Gastroesophageal sphincter (tissue), 4 donors: ENCODE results near the gene RBM28. TPM values are rescaled to one million over a fixed set of nuclear protein-coding genes. Genes with fewer than 3 reads are reported as not detected.

Experiments used
- ATAC-seq: fragments of 150-250 bp; one replicate; pipeline ENCODE4 v1.9.1; 2016; ENCODE audit warnings: mild to moderate bottlenecking, moderate library complexity
- H3K27ac ChIP-seq, 4 donors: fragments of 200-600 bp; sonication (generic) in 3 of 4; 1 replicate in 3 of 4; 2 replicates in 1 of 4; pipeline ENCODE4 v1.5.1; 2016 to 2019
- H3K27me3 ChIP-seq: fragments of 200-600 bp; sonication (generic); one replicate; pipeline ENCODE4 v1.5.1; 2019
- H3K36me3 ChIP-seq, 2 donors: fragments of 200-600 bp; sonication (generic); one replicate each; pipeline ENCODE4 v1.5.1; 2019; ENCODE audit warnings: control low read depth in 1 of 2
- H3K4me1 ChIP-seq, 3 donors: fragments of 200-600 bp; sonication (generic); 1 replicate in 2 of 3; 2 replicates in 1 of 3; pipeline ENCODE4 v1.5.1; 2016 to 2019; ENCODE audit warnings: control low read depth in 2 of 3
- H3K4me3 ChIP-seq, 2 donors: fragments of 200-600 bp; sonication (generic); one replicate each; pipeline ENCODE4 v1.5.1; 2019; ENCODE audit warnings: mild to moderate bottlenecking in 1 of 2, moderate library complexity in 1 of 2
- H3K9me3 ChIP-seq, 3 donors: fragments of 200-600 bp; sonication (generic); one replicate each; pipeline ENCODE4 v1.5.1; 2017 to 2019; ENCODE audit warnings: control low read depth in 2 of 3
- EP300 ChIP-seq: sonication (generic); formaldehyde crosslinking; IDR thresholded peaks from one replicate; pipeline ENCODE4 v1.6.1; 2017; ENCODE audit warnings: antibody characterized with exemption, mild to moderate bottlenecking
- POLR2A ChIP-seq, 2 donors: fragments of 450-650 bp; IDR thresholded peaks; one replicate each; pipeline ENCODE4 v1.6.1; 2017; ENCODE audit warnings: antibody characterized with exemption in 2 of 2, mild to moderate bottlenecking in 2 of 2, moderate library complexity in 1 of 2
- POLR2AphosphoS5 ChIP-seq: sonication (generic); formaldehyde crosslinking; IDR thresholded peaks from one replicate; pipeline ENCODE4 v1.6.1; 2017; ENCODE audit warnings: antibody characterized with exemption
- WGBS, 2 donors: methylation state at CpG; one replicate each; pipeline ENCODE4 v1.1.5; 2018; ENCODE audit warnings: low coverage in 1 of 2; 5-methylcytosine and 5-hydroxymethylcytosine counted together
- total RNA-seq, 4 donors: library from RNA; depleted of rRNA; stranded (reverse); fragments of >200 nt; gene quantifications; one replicate each; pipeline ENCODE4 v1.1.0, GENCODE V29; 2016
- TF ChIP-seq, protein P1 (sequence below), 4 experiments: fragments of 200-600 bp in 2 of 4; fragments of 450-650 bp in 2 of 4; sonication (generic) in 1 of 4; IDR thresholded peaks; one replicate each; pipeline ENCODE4 v1.5.1; 2017 to 2019; ENCODE audit warnings: antibody characterized with exemption in 4 of 4, mild to moderate bottlenecking in 2 of 4, moderate library complexity in 2 of 4

Gene RBM28
- total RNA-seq, 4 donors from 2014 or later: 12.7 to 27.1 (median 19.5) TPM

DNA sequence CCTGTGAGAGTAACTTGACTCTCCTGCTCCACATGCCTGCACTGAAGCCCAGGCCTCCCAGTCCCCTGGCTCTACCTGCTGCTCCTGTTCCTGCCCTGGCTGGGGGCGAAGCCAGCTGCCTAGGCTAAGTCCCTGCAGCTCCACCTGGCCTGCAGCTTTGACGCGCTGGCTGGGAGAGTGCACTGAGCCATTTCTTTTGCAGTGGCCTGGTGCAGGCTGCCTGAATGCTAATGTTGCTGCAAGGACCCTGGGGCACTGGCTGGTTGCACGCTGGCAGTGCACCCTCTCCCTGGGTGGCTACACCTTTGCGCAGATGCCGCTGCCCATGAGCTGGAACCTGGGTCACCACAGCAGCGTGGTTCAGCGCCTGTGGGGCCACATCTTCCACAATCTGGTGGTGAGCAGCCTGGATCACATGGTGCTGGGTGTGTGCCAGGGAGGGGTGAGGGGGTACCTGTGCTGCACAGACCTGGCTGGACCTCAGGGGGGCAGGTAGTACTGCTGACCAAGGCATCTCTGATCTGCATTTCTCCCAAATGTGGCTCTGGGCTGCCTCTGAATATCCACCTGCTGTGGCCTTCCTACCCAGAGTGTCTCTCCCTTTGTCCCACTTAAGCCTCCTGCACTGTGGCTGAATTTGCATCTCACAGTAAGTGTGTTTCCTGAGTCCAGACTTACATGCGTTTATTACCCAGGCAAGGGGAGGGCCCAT lies 46.1 kb upstream of the RBM28 start:
- TF ChIP-seq POLR2AphosphoS5 (no peak), POLR2A (IDR thresholded peaks at IDR 0.05) (no peak), EP300 (no peak)
- TF ChIP-seq, protein P1, sequence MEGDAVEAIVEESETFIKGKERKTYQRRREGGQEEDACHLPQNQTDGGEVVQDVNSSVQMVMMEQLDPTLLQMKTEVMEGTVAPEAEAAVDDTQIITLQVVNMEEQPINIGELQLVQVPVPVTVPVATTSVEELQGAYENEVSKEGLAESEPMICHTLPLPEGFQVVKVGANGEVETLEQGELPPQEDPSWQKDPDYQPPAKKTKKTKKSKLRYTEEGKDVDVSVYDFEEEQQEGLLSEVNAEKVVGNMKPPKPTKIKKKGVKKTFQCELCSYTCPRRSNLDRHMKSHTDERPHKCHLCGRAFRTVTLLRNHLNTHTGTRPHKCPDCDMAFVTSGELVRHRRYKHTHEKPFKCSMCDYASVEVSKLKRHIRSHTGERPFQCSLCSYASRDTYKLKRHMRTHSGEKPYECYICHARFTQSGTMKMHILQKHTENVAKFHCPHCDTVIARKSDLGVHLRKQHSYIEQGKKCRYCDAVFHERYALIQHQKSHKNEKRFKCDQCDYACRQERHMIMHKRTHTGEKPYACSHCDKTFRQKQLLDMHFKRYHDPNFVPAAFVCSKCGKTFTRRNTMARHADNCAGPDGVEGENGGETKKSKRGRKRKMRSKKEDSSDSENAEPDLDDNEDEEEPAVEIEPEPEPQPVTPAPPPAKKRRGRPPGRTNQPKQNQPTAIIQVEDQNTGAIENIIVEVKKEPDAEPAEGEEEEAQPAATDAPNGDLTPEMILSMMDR (IDR thresholded peaks at IDR 0.05): no peak
- ATAC-seq: no peak
- peaks cover 20% of the 10 kb centered on the region for H3K27me3 ChIP-seq
- H3K27ac ChIP-seq: no peak overlapping the region
- H3K9me3 ChIP-seq: no peaks in the 10 kb centered on the region
- peaks cover 0 to 11% (median 0%) of the 10 kb centered on the region in 3 donors for H3K4me1 ChIP-seq
- peaks cover 0 to 36% of the 10 kb centered on the region in 2 donors for H3K36me3 ChIP-seq
- 17% methylated on average over 1 of the region's 9 CpGs; no CpG with 5 or more reads in 1 of the 2 donors for WGBS, 2 donors
- H3K4me3 ChIP-seq: no peak overlapping the region

DNA sequence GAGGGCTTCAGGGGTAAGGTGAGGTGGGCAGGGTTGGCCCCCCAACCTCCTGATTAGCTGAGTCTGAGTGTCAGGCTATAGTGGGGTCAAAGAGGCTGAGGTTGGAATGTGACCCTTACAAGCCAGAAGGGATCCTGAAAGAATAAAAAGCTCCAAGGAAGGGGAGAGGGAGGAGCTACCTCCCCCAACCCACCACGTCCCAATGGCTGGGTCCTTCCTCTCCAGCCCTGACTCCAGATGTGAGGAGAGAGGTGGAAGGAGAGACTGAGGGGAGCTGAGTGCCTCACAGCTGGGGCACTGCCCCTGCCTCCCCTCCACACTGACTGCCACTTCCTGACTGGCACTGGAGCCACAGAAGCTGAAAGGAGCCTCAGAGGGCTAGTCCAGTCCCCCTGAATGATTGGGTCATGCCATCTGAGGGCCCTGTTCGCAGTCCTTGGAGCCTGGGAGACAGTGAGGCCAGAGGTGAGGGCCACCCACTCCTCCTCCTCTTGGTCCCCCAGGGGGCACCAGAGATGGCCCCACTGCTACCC lies 45.4 kb upstream of the RBM28 start:
- Histone ChIP-seq H3K27me3 (peaks cover 20% of the 10 kb centered on the region), H3K36me3 (peaks cover 0 to 30% of the 10 kb centered on the region in 2 donors), H3K4me3 (no peak overlapping the region), H3K27ac (no peak overlapping the region), H3K4me1 (peaks cover 0 to 11% (median 0%) of the 10 kb centered on the region in 3 donors), H3K9me3 (no peaks in the 10 kb centered on the region)
- ATAC-seq: no peak
- WGBS, 2 donors: 13 to 60% methylated on average over 1 of the region's 2 CpGs
- TF ChIP-seq POLR2AphosphoS5: no peak
- no peak for TF ChIP-seq EP300
- TF ChIP-seq POLR2A (IDR thresholded peaks at IDR 0.05): no peak
- TF ChIP-seq, protein P1 (IDR thresholded peaks at IDR 0.05): no peak

DNA sequence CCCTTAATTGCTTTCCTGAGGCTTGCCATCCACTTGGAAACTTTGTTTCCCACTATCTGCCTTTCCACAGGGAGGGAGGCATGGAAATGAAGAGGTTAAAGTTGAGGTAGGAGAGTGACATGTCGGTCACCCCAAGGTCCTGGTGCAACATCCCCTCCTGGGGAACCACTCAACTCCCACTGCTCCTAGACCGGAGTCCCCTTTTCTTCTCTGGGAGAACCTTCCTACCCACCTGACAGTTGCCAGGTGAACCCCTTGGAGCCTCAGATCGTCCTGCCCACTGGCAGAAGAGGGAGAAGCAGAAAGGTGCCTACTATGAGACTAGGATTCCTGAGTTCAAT lies 44.4 kb upstream of the RBM28 start:
- no peaks in the 10 kb centered on the region for H3K9me3 ChIP-seq
- peaks cover 0 to 20% of the 10 kb centered on the region in 2 donors for H3K36me3 ChIP-seq
- peaks cover 20% of the 10 kb centered on the region for H3K27me3 ChIP-seq
- no peak for ATAC-seq
- H3K4me3 ChIP-seq: no peak overlapping the region
- TF ChIP-seq POLR2AphosphoS5 (no peak), POLR2A (IDR thresholded peaks at IDR 0.05) (no peak), EP300 (no peak)
- TF ChIP-seq, protein P1 (IDR thresholded peaks at IDR 0.05): no peak
- H3K4me1 ChIP-seq: peaks cover 0 to 11% (median 0%) of the 10 kb centered on the region in 3 donors
- H3K27ac ChIP-seq: no peak overlapping the region
- 33 to 57% methylated on average over 1 to 3 of the region's 3 CpGs for WGBS, 2 donors

DNA sequence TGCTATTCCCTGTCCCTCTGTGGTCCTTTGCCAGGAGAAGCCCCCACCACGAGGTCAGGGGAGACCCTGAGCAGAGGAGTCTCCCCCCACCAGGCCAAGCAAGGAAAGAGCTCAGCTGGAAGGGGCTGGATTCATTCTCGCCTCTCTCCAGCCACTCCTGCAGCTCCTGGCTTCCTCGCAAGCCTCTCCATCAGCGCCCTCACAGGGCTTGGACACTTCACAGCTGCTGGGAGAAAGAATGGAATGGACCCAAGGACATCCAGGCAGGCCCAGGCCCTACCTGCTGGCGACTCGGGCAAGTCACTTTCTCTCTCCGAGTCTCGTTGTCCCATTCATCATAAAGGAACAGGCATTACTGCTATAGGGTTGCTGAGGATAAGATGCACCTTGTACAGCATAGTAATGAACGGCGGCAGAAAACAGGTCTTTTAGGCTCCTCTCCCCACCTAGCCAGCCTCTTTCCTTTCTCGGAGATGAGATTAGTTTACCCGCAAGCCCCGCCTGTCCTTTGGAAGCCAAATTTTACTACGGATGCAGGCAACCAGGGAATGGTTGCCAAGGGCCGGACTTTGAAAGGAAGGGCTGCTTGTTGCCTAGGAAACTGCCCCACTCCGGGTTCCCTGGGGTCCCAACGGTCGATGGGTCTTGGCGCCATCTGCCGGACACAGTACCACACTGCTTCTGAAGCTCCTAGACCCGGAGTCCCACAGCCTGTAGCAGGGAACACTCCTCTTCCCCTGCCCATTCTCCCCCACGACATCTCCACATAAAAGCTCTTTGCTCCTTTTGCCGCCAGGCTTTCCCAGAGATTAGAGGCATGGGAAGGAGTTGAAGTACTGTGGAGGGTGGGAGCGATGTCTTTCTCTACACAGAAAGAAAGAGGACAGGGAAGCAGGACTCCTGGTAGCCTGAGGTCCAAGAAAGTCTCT lies 43.8 kb upstream of the RBM28 start:
- TF ChIP-seq POLR2A (IDR thresholded peaks at IDR 0.05): no peak
- TF ChIP-seq, protein P1 (IDR thresholded peaks at IDR 0.05): peak in 3 of 4 experiments; percentile 84 to 90 (median 85)
- ATAC-seq: peak; percentile 80
- H3K27me3 ChIP-seq: peaks cover 20% of the 10 kb centered on the region
- H3K9me3 ChIP-seq: no peaks in the 10 kb centered on the region
- H3K27ac ChIP-seq: peak overlapping the region in 2 of 4 donors; percentile 21 to 26
- peak overlapping the region in 1 of 2 donors; percentile 11 for H3K4me3 ChIP-seq
- H3K4me1 ChIP-seq: peaks cover 0 to 11% (median 0%) of the 10 kb centered on the region in 3 donors
- H3K36me3 ChIP-seq: peaks cover 0 to 13% of the 10 kb centered on the region in 2 donors
- WGBS, 2 donors: 3% methylated on average over 11 of the region's 24 CpGs; no CpG with 5 or more reads in 1 of the 2 donors
